SU-DHL-6 (cell line): ENCODE data around the gene ANKRD44.
"Not testable (repeated sequence)": the region's sequence is repeated elsewhere in the genome, so short reads cannot be mapped to it uniquely, and the experiment has no call there.

Source experiments
- H2AFZ ChIP-seq: fragments of 200-600 bp; sonication (generic); 2 replicates; pipeline ENCODE4 v1.6.1; 2014; ENCODE audit warnings: low read depth, mild to moderate bottlenecking, moderate library complexity, mixed read lengths, antibody characterized with exemption, low read length; ENCODE audit not compliant: severe bottlenecking
- H3F3A ChIP-seq: fragments of 200-600 bp; shearing (Covaris generic); 2 replicates; pipeline ENCODE4 v1.6.0; 2016; ENCODE audit warnings: antibody characterized with exemption, mild to moderate bottlenecking; ENCODE audit not compliant: insufficient read depth
- H3K27ac ChIP-seq: fragments of 200-600 bp; sonication (generic); 2 replicates; pipeline ENCODE4 v1.5.1; 2016; ENCODE audit warnings: low read depth, mild to moderate bottlenecking, low read length, moderate library complexity, mixed read lengths
- H3K27me3 ChIP-seq: fragments of 200-600 bp; sonication (generic), shearing (Covaris generic); 2 replicates; pipeline ENCODE4 v1.6.0; 2014; ENCODE audit warnings: mild to moderate bottlenecking, low read length
- H3K36me3 ChIP-seq: fragments of 200-600 bp; sonication (generic); 2 replicates; pipeline ENCODE4 v1.6.1; 2014; ENCODE audit warnings: mild to moderate bottlenecking, low read length, mixed read lengths
- H3K4me2 ChIP-seq: fragments of 300-600, 200-600 bp; shearing (Covaris generic), sonication (generic); 2 replicates; pipeline ENCODE4 v1.6.0; 2014; ENCODE audit warnings: low read length, low read depth, mild to moderate bottlenecking; ENCODE audit not compliant: poor library complexity, severe bottlenecking
- H3K4me3 ChIP-seq: fragments of 200-600 bp; sonication (generic); 2 replicates; pipeline ENCODE4 v1.5.1; 2014; ENCODE audit warnings: antibody characterized with exemption, low read length, mild to moderate bottlenecking, mixed read lengths; ENCODE audit not compliant: insufficient read depth, poor library complexity, severe bottlenecking
- H3K79me2 ChIP-seq: fragments of 200-600 bp; sonication (generic); 2 replicates; pipeline ENCODE4 v1.6.1; 2014; ENCODE audit warnings: mild to moderate bottlenecking, low read length, moderate library complexity; ENCODE audit not compliant: insufficient read depth
- H3K9ac ChIP-seq: fragments of 200-600 bp; sonication (generic); 2 replicates; pipeline ENCODE4 v1.7.0; 2014; ENCODE audit warnings: mild to moderate bottlenecking, low read length
- H3K9me2 ChIP-seq: fragments of 200-600 bp; sonication (generic); replicated peaks from 2 replicates; pipeline ENCODE4 v1.6.1; 2014; ENCODE audit warnings: low read length; ENCODE audit not compliant: insufficient read depth
- H3K9me3 ChIP-seq: fragments of 200-600 bp; sonication (generic); 2 replicates; pipeline ENCODE4 v1.6.1; 2014; ENCODE audit warnings: low read length, mixed read lengths; ENCODE audit not compliant: insufficient read depth
- H4K20me1 ChIP-seq: fragments of 200-600 bp; sonication (generic); 2 replicates; pipeline ENCODE4 v1.6.1; 2014; ENCODE audit warnings: low read depth, mild to moderate bottlenecking, antibody characterized with exemption, low read length, moderate library complexity, mixed read lengths
- EZH2phosphoT487 ChIP-seq: fragments of 200-600 bp; sonication (generic), shearing (Covaris generic); conservative IDR thresholded peaks from 2 replicates; pipeline ENCODE4 v1.6.1; 2018; ENCODE audit warnings: mild to moderate bottlenecking, antibody characterized with exemption, low read length, moderate library complexity, mixed read lengths
- TF ChIP-seq, protein P1 (sequence below): fragments of 200-600 bp; sonication (generic); IDR thresholded peaks from one replicate; pipeline ENCODE4 v1.5.1; 2017; ENCODE audit warnings: antibody characterized with exemption, mild to moderate bottlenecking, low read length, moderate library complexity; ENCODE audit not compliant: insufficient read depth, poor library complexity, severe bottlenecking

ANKRD44 gene

GRCh38 chr2:197345846-197346370, 35.3 kb upstream of the ANKRD44 start:
- Histone ChIP-seq H3F3A (peaks cover 4% of the 10 kb centered on the region; the same call in 1 of the 2 replicates), H2AFZ (no peak overlapping the region)
- TF ChIP-seq EZH2phosphoT487: no peak
- TF ChIP-seq, protein P1, sequence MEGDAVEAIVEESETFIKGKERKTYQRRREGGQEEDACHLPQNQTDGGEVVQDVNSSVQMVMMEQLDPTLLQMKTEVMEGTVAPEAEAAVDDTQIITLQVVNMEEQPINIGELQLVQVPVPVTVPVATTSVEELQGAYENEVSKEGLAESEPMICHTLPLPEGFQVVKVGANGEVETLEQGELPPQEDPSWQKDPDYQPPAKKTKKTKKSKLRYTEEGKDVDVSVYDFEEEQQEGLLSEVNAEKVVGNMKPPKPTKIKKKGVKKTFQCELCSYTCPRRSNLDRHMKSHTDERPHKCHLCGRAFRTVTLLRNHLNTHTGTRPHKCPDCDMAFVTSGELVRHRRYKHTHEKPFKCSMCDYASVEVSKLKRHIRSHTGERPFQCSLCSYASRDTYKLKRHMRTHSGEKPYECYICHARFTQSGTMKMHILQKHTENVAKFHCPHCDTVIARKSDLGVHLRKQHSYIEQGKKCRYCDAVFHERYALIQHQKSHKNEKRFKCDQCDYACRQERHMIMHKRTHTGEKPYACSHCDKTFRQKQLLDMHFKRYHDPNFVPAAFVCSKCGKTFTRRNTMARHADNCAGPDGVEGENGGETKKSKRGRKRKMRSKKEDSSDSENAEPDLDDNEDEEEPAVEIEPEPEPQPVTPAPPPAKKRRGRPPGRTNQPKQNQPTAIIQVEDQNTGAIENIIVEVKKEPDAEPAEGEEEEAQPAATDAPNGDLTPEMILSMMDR: no peak

DNA sequence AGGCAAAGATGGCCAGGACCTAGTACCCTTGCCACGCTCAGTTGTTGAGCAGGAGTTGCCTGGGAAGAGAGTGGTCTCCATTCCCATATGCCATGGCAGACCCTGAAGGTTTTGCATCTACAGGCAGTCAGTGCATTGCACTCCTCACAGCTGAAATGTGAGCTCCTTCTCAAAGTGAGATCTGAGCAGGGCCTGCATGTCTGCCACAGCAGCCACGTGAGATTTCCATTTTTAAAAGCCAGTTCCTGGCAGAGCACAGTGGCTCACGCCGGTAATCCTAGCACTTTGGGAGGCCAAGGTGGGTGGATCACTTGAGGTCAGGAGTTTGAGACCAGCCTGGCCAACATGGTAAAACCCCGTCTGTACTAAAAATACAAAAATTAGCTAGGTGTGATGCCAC, 33.4 kb upstream of the ANKRD44 start:
- not testable (repeated sequence) for H3K4me3 ChIP-seq, H3F3A ChIP-seq, H3K9ac ChIP-seq, H2AFZ ChIP-seq, H3K9me3 ChIP-seq, H3K36me3 ChIP-seq, H3K27ac ChIP-seq, H4K20me1 ChIP-seq, H3K4me2 ChIP-seq, H3K79me2 ChIP-seq, H3K9me2 ChIP-seq, H3K27me3 ChIP-seq

More at GRCh38 chr2:197345846-197346370, 35.3 kb upstream of the ANKRD44 start:
- Histone ChIP-seq H3K9ac (no peak overlapping the region), H3K9me2 (no peaks in the 10 kb centered on the region), H3K36me3 (peaks cover 3% of the 10 kb centered on the region; the same call in 1 of the 2 replicates), H3K27ac (no peak overlapping the region), H3K4me3 (no peak overlapping the region), H3K27me3 (no peaks in the 10 kb centered on the region), H3K4me2 (no peak overlapping the region), H3K79me2 (0 out of 2 replicates have a peak, but pooled peaks cover 7% of the 10 kb centered on the region), H3K9me3 (no peaks in the 10 kb centered on the region), H4K20me1 (no peaks in the 10 kb centered on the region)

DNA sequence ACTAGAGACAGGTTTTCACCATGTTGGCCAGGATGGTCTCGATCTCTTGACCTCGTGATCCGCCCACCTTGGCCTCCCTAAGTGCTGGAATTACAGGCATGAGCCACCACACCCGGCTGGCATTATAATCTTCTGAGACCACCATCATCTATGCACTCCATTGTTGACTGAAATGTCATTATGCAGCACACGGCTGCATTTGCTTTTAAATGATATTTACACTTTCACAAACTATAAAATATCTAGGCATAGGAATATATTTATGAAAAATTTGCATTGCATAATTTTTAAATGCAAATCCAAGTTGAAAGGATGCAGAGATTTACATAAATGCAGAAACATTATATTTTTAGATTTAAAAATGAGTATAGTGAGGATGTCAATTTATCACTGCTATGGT, 30.0 kb upstream of the ANKRD44 start:
- Histone ChIP-seq H2AFZ (no peak overlapping the region), H3K9ac (no peak overlapping the region), H3K27me3 (no peaks in the 10 kb centered on the region), H3K79me2 (no peaks in the 10 kb centered on the region), H3K27ac (no peak overlapping the region), H3K36me3 (no peaks in the 10 kb centered on the region; the same call in 1 of the 2 replicates), H3K9me2 (no peaks in the 10 kb centered on the region), H3K4me2 (no peak overlapping the region), H3K9me3 (no peaks in the 10 kb centered on the region), H3F3A (peaks cover 4% of the 10 kb centered on the region; the same call in 1 of the 2 replicates), H3K4me3 (no peak overlapping the region), H4K20me1 (no peaks in the 10 kb centered on the region)
- TF ChIP-seq, protein P1: no peak
- TF ChIP-seq EZH2phosphoT487: no peak

- H3K4me3 ChIP-seq: no peak overlapping the region
- no peaks in the 10 kb centered on the region; the same call in 1 of the 2 replicates for H3K36me3 ChIP-seq
- no peaks in the 10 kb centered on the region for H3K9me3 ChIP-seq
- no peak for TF ChIP-seq EZH2phosphoT487
- TF ChIP-seq, protein P1: no peak
- no peak overlapping the region for H2AFZ ChIP-seq
- H3K79me2 ChIP-seq: no peaks in the 10 kb centered on the region
- H3K9ac ChIP-seq: no peak overlapping the region
- H3K4me2 ChIP-seq: no peak overlapping the region
- H3F3A ChIP-seq: peaks cover 4% of the 10 kb centered on the region; the same call in 1 of the 2 replicates
- H4K20me1 ChIP-seq: no peaks in the 10 kb centered on the region
- no peaks in the 10 kb centered on the region for H3K27me3 ChIP-seq
- H3K27ac ChIP-seq: no peak overlapping the region
- H3K9me2 ChIP-seq: no peaks in the 10 kb centered on the region
These were observed 29.1 kb upstream of the ANKRD44 start for GRCh38 chr2:197339496-197340220.
